Fibroblast of the aortic adventitia (primary cell): Measurements from ENCODE around the gene CDC14A. TPM values are rescaled to one million over a fixed set of nuclear protein-coding genes. Genes with fewer than 3 reads are reported as not detected.
"Not testable (repeated sequence)": the region's sequence is repeated elsewhere in the genome, so short reads cannot be mapped to it uniquely, and the experiment has no call there.

ENCODE experiments used
- DNase-seq: peaks from one replicate; pipeline ENCODE4 v3.0.0-alpha.2; 2010; ENCODE audit warnings: low read depth
- H3K4me3 ChIP-seq: 2 replicates; pipeline ENCODE4 v1.5.1; 2011; ENCODE audit warnings: low read depth, mild to moderate bottlenecking, control low read depth, low read length, moderate library complexity
- CTCF ChIP-seq: IDR thresholded peaks from 2 replicates; pipeline ENCODE4 v1.5.1; 2011; ENCODE audit warnings: mild to moderate bottlenecking, low read length, control low read depth, inconsistent platforms; ENCODE audit not compliant: insufficient read depth
- total RNA-seq: library from RNA; depleted of rRNA; stranded (reverse); fragments of >200 nt; gene quantifications from 2 replicates; pipeline ENCODE4 v1.2.3, GENCODE V29; 2012; ENCODE audit warnings: low replicate concordance

The CDC14A gene
- total RNA-seq, 1 donor: 5.0 TPM

GRCh38 chr1:100398648-100399047 lies 46.3 kb downstream of the CDC14A start:
- TF ChIP-seq CTCF: no peak

GRCh38 chr1:100400404-100400803 lies 48.1 kb downstream of the CDC14A start:
- no peak for DNase-seq
- TF ChIP-seq CTCF: no peak

More at GRCh38 chr1:100398648-100399047, 46.3 kb downstream of the CDC14A start:
- DNase-seq: no peak
- H3K4me3 ChIP-seq: no peak overlapping the region

GRCh38 chr1:100404821-100405220 lies 52.5 kb downstream of the CDC14A start:
- H3K4me3 ChIP-seq: no peak overlapping the region
- DNase-seq: peak; percentile 25
- no peak for TF ChIP-seq CTCF

More at GRCh38 chr1:100400404-100400803, 48.1 kb downstream of the CDC14A start:
- no peak overlapping the region for H3K4me3 ChIP-seq

- H3K4me3 ChIP-seq, DNase-seq: not testable (repeated sequence)
Measured at GRCh38 chr1:100405902-100406301, 53.6 kb downstream of the CDC14A start.

- DNase-seq, H3K4me3 ChIP-seq: not testable (repeated sequence)
Measured at GRCh38 chr1:100407390-100407789, 55.1 kb downstream of the CDC14A start.

- no peak for TF ChIP-seq CTCF
- no peak for DNase-seq
- no peak overlapping the region for H3K4me3 ChIP-seq
Measured at GRCh38 chr1:100411019-100411418, 58.7 kb downstream of the CDC14A start.

GRCh38 chr1:100411574-100411973 lies 59.3 kb downstream of the CDC14A start:
- no peak for DNase-seq
- TF ChIP-seq CTCF: no peak
- no peak overlapping the region for H3K4me3 ChIP-seq

GRCh38 chr1:100413035-100413434 lies 60.7 kb downstream of the CDC14A start:
- TF ChIP-seq CTCF: no peak
- H3K4me3 ChIP-seq: no peak overlapping the region
- DNase-seq: no peak
